Muscle layer of colon (tissue), 2 donors: ENCODE measurements around the gene GPR183.
A peak's percentile ranks its signal among the peaks of the same experiment; 100 is the strongest.

Experiments
- H3K27ac ChIP-seq: one replicate; pipeline ENCODE4 v1.7.0; 2013; ENCODE audit warnings: low read depth, mild to moderate bottlenecking, low read length, moderate library complexity
- H3K27me3 ChIP-seq, 2 donors: one replicate each; pipeline ENCODE4 v1.7.0; 2013; ENCODE audit warnings: low read length in 2 of 2, mild to moderate bottlenecking in 2 of 2; ENCODE audit not compliant: insufficient read depth in 2 of 2, control insufficient read depth in 1 of 2
- H3K36me3 ChIP-seq: one replicate; pipeline ENCODE4 v1.7.0; 2013; ENCODE audit warnings: mild to moderate bottlenecking, low read length; ENCODE audit not compliant: insufficient read depth
- H3K4me1 ChIP-seq: one replicate; pipeline ENCODE4 v1.7.0; 2013; ENCODE audit warnings: mild to moderate bottlenecking, low read length; ENCODE audit not compliant: insufficient read depth
- H3K4me3 ChIP-seq, 2 donors: one replicate each; pipeline ENCODE4 v1.7.0; 2013; ENCODE audit warnings: low read length in 2 of 2, low read depth in 1 of 2, mild to moderate bottlenecking in 1 of 2, moderate library complexity in 1 of 2
- H3K9ac ChIP-seq: one replicate; pipeline ENCODE4 v1.7.0; 2013; ENCODE audit warnings: low read length
- H3K9me3 ChIP-seq: one replicate; pipeline ENCODE4 v1.7.0; 2013; ENCODE audit warnings: mild to moderate bottlenecking, low read length
- donor health status: abdominal sarcoma.
- donor health status: Adenocarcinoma of cecum.

GPR183 gene

DNA sequence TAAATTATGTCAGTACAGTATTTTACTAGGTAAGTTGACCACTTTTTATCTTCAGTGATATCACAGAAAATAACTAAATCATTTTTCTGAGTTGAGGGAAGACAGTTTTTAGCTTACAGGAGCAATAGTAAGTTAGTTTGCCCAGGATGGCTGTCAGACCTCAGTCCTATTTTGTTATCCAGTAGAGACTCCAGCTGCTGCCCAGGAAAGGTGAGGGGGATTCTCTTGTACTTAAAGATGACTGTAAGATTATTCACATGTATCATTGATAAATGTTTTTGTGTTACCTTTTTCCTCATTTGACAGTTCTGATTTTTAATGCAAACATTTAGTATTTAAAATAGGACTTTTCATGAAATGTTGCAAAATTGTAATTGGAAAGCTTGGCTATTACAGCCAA, 14.5 kb upstream of the GPR183 start:
- Histone ChIP-seq H3K27ac (no peak overlapping the region), H3K4me1 (peaks cover 16% of the 10 kb centered on the region), H3K9ac (no peak overlapping the region), H3K36me3 (peaks cover 3% of the 10 kb centered on the region), H3K27me3 (no peaks in the 10 kb centered on the region), H3K9me3 (no peaks in the 10 kb centered on the region), H3K4me3 (no peak overlapping the region)

DNA sequence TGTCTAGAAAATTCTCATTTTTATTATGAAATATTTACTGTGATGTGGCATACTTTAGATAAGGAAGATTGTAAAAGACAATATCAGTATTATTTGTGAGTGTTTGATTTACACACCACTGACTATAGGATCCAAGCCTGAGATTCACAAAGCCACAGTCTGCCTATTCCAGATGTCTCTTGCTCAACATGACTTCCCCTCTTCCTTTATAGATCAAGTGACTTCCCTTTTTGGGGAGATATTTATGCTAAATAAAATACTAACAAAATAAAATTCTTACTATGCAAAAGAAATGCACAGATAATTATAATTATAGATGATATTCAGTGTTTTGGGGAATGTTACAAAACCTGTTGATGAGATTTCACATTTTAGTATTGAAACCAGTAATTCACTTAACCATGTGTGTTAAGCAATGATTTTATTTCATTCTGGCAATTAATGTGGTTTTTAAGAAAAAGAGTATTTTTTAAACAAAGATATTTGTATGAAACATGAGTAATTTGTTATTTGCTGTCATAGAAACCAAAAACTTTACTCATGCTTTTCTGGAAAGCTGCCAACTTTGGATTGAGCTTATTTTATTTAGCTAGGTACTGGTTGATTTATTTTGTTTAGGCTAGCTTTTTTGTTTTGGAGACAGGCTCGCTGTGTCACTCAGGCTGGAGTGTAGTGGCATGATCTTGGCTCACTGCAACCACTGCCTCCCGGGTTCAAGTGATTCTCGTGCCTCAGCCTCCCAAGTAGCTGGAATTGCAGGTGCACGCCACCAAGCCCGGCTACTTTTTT, 13.7 kb upstream of the GPR183 start:
- H3K4me3 ChIP-seq = no peak overlapping the region
- no peak overlapping the region for H3K27ac ChIP-seq
- H3K4me1 ChIP-seq = peaks cover 16% of the 10 kb centered on the region
- no peak overlapping the region for H3K9ac ChIP-seq
- peaks cover 3% of the 10 kb centered on the region for H3K36me3 ChIP-seq
- H3K27me3 ChIP-seq = no peaks in the 10 kb centered on the region
- no peaks in the 10 kb centered on the region for H3K9me3 ChIP-seq

DNA sequence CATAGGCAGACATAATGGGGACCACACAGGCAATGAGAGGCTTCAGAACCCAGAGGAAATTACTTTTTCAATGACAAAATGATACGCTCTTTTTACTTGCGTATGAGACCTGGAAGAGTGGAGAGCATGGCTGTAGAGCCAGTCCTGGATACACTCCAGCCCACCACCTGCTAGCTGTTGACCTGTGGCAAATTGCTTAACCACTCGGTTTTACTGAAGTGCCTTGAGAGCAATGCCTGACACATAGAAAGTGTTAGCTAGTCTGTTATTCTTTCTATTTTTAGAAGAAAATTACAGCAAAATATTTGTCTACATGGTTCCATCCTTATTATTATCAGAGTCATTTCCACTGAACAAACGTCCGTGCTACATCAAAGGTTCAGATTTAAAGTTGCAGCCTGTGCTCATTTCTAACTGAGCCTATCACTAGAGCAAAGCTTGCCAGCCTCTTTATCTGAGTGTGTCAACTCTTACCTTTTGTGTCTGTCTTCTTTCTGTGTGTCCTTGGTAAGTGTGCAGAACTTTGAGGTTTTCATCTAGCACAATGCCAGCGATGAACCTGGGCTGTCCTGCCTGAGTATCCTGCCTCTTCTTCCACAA, 9.6 kb upstream of the GPR183 start:
- Histone ChIP-seq H3K9me3 (no peaks in the 10 kb centered on the region), H3K36me3 (no peaks in the 10 kb centered on the region), H3K4me1 (peaks cover 11% of the 10 kb centered on the region), H3K4me3 (no peak overlapping the region), H3K27me3 (no peaks in the 10 kb centered on the region), H3K9ac (no peak overlapping the region), H3K27ac (no peak overlapping the region)

DNA sequence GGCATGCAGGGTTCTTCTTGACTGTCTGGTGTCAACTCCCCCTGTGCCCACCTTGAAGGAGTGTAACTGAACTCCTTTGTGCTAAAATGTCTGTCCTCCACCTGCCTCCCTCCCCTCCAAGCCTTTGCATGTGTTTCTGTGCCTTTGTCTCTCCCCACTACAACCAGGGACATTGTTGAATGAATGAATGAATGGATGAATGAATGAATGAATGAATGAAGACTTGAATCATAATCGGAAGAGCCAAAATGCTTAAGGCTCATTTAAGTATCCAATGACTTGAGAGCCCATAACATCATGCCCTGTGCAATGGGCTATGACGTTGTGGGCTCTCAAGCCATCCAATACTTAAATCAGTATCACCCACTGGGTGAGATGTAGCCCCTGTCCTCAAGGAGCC, 9.0 kb upstream of the GPR183 start:
- no peak overlapping the region for H3K27ac ChIP-seq
- peaks cover 14% of the 10 kb centered on the region for H3K4me1 ChIP-seq
- no peaks in the 10 kb centered on the region for H3K27me3 ChIP-seq
- H3K9me3 ChIP-seq = no peaks in the 10 kb centered on the region
- H3K9ac ChIP-seq = no peak overlapping the region
- no peak overlapping the region for H3K4me3 ChIP-seq
- no peaks in the 10 kb centered on the region for H3K36me3 ChIP-seq

DNA sequence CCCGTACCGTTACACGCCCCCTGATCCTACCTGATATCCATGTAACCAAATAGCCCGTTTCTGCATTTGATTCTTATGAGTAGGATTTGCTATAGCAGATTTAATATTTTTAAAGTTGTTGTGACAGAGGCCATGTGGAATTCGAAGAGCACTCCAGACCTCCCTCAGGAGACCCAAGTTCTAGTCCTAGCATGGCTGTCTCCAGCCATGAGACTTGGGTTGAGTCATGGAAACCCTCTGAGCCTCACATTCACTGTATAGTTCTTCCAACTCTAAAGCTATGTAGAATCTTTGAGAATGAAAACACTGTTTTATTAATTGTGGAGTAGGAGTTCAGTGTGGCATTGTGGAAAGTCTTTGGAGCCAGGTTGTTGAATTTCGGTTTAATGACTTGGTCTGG, 8.0 kb upstream of the GPR183 start:
- Histone ChIP-seq H3K27me3 (no peaks in the 10 kb centered on the region), H3K4me3 (no peak overlapping the region), H3K9ac (no peak overlapping the region), H3K9me3 (no peaks in the 10 kb centered on the region), H3K36me3 (no peaks in the 10 kb centered on the region), H3K4me1 (peaks cover 17% of the 10 kb centered on the region), H3K27ac (no peak overlapping the region)

DNA sequence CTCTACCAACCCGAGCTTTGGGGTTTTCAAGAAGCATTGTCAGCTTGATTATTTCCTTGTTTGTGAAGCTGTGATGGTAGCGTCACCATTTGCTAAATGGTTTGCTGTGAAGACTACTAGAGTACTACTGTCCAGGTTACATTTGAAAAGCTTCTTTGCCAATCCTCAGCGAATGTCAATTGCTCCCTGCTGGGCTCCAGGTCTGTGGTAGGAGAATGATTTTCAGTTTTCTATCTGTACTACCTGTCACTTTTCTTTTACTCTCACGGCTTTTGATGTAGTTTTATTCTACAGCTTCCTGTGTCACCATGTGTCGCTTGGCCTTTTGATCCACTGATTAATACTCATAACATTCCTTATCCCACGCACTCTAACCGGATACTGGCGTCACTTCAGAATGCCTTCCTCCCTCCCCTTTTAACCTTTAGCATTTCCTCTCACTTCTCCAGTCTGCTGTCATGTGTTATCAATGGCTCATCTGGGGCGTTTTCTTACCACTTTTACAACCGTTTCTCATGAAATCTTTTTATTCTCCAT, 7.5 kb upstream of the GPR183 start:
- Histone ChIP-seq H3K27ac (no peak overlapping the region), H3K9me3 (no peaks in the 10 kb centered on the region), H3K4me3 (no peak overlapping the region), H3K9ac (no peak overlapping the region), H3K4me1 (peaks cover 20% of the 10 kb centered on the region), H3K36me3 (no peaks in the 10 kb centered on the region), H3K27me3 (no peaks in the 10 kb centered on the region)

DNA sequence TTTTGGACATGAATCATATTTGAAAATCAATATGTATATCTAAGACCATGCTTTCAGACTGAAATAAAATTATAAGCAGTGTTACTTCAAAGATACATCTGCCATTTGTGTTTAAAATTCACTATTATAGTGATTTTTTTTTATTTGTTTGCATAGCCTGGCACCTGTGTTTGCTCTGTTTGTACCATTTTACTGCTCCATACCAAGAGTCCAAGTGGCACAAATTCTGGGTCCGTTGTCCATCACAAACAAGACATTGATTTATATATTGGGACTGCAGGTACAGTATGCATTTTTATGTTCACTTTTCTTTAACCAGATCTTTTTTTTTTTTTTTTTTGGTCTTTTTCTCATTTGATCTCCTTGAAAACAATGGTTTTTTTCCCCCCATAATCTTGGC, 6.7 kb upstream of the GPR183 start:
- H3K27ac ChIP-seq = no peak overlapping the region
- no peak overlapping the region for H3K4me3 ChIP-seq
- peaks cover 20% of the 10 kb centered on the region for H3K4me1 ChIP-seq
- no peaks in the 10 kb centered on the region for H3K27me3 ChIP-seq
- no peaks in the 10 kb centered on the region for H3K36me3 ChIP-seq
- no peak overlapping the region for H3K9ac ChIP-seq
- no peaks in the 10 kb centered on the region for H3K9me3 ChIP-seq

DNA sequence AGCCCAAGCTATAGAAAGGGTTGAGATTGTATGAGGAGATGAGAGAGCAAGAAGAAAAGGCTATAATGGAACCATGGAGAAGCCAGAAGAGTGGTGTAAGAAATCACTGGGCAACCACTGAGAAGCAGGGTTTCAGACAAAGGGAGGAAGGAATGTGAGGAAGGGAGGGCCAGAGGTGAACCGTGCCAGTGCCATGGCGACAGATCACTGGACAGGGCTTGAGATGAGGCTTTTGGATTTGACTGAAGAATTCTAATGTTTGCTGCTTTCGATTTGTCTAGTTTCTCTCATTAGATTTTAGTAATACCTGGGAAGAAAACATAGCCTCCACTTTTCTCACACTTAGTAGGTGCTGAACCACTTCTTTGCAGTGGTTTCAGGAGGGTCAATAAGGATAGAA, 6.3 kb upstream of the GPR183 start:
- H3K27me3 ChIP-seq = no peaks in the 10 kb centered on the region
- no peak overlapping the region for H3K9ac ChIP-seq
- H3K9me3 ChIP-seq = no peaks in the 10 kb centered on the region
- peaks cover 21% of the 10 kb centered on the region for H3K4me1 ChIP-seq
- no peaks in the 10 kb centered on the region for H3K36me3 ChIP-seq
- no peak overlapping the region for H3K4me3 ChIP-seq
- H3K27ac ChIP-seq = no peak overlapping the region

DNA sequence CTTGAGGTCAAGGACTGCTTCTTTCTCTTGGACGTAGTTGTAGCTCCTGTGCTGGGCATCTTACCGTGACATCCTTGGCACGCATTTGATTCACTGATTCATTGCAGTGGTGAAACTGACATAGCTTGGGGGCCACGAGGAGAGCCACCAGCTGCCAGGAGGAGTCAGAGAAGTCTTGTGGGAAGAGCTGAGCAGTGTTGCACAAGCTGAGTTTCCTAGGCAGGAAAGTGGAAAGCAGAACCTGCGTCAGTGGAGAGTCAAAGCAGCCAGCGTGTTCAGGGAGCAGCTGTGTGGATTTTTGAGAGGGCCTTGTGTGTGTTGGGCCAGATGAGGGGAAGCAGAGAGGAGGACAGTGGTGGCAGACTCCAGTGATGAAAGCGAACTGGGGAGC, 5.3 kb upstream of the GPR183 start:
- no peaks in the 10 kb centered on the region for H3K36me3 ChIP-seq
- H3K9ac ChIP-seq = no peak overlapping the region
- no peaks in the 10 kb centered on the region for H3K9me3 ChIP-seq
- no peak overlapping the region for H3K4me3 ChIP-seq
- H3K27me3 ChIP-seq = no peaks in the 10 kb centered on the region
- peaks cover 31% of the 10 kb centered on the region for H3K4me1 ChIP-seq
- H3K27ac ChIP-seq = no peak overlapping the region

DNA sequence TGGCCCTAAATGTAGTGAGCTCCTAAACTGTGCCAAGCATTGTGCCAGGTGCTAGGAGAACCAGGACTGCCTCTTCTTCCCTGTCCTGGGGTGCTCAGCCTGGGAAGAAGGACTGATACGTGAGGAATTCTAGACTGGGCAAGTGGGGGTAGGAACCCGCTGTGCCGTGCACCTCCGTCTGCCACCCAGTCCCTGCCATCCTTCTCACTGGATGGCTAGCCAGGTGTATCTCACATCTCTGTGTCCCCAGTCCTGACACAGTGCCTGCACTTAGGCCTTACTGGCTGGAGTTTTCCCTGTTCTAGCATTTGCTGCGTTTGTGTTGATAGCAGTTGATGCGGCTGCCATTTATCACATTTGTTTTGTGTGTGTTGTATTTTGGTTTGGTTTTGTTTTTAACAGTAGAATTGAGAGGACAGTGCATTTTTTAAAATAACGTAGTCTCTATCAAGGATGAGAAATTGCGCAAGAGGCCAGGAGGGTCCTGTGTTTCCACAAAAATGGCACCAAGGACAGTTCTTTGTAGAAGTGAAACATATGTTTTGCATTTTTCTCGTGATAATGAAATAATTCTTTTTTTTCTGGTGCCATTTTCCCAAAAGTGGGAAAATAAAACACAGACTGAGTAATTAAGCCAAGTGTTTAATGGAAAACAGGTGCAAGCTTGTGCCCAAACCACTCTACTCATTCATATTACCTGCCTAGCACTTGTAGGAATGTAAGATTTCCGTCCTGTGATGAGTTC, 4.7 kb upstream of the GPR183 start:
- Histone ChIP-seq H3K4me1 (peaks cover 31% of the 10 kb centered on the region), H3K9ac (no peak overlapping the region), H3K4me3 (no peak overlapping the region), H3K36me3 (no peaks in the 10 kb centered on the region), H3K27ac (peak overlapping the region; percentile 36), H3K27me3 (no peaks in the 10 kb centered on the region), H3K9me3 (no peaks in the 10 kb centered on the region)

DNA sequence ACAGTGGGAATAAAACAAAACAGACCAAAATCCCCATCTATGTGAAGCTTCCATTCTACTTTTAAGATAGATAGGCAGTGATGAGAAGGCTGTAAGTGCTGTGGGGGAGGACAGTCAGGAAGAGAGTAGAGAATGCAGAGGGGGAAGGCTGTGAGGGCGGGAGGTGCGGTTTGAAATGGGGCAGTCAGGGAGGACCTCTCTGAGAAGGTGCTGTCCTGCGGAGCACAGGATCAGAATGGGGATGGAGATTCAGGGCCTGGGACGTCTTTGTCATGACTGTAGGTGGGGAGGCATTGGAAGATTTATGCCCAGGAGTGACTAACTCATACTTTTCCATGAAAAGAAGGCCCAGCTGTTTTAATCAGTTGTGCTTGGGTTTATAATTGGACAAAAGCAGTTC, 3.9 kb upstream of the GPR183 start:
- Histone ChIP-seq H3K27me3 (no peaks in the 10 kb centered on the region), H3K9ac (no peak overlapping the region), H3K36me3 (no peaks in the 10 kb centered on the region), H3K27ac (peak overlapping the region; percentile 19), H3K4me3 (no peak overlapping the region), H3K4me1 (peaks cover 31% of the 10 kb centered on the region), H3K9me3 (no peaks in the 10 kb centered on the region)
